DOHH2 (cell line): ENCODE measurements around the gene CENPP.

Experiments
- H3F3A ChIP-seq: fragments of 200-600 bp; sonication (generic), shearing (Covaris generic); 2 replicates; pipeline ENCODE4 v1.6.0; 2016; ENCODE audit warnings: antibody characterized with exemption, mild to moderate bottlenecking; ENCODE audit not compliant: control insufficient read depth, insufficient read depth
- H3K27ac ChIP-seq: fragments of 200-600 bp; sonication (generic); 2 replicates; pipeline ENCODE4 v1.5.1; 2014; ENCODE audit warnings: low read depth, mild to moderate bottlenecking, low read length, moderate library complexity
- H3K27me3 ChIP-seq: fragments of 200-600 bp; sonication (generic); 2 replicates; pipeline ENCODE4 v1.6.1; 2014; ENCODE audit warnings: mild to moderate bottlenecking, low read length, mixed read lengths; ENCODE audit not compliant: control insufficient read depth
- H3K36me3 ChIP-seq: fragments of 200-600 bp; sonication (generic); 2 replicates; pipeline ENCODE4 v1.6.1; 2014; ENCODE audit warnings: mild to moderate bottlenecking, low read length, moderate library complexity, mixed read lengths; ENCODE audit not compliant: control insufficient read depth
- H3K4me1 ChIP-seq: fragments of 200-600 bp; sonication (generic); 2 replicates; pipeline ENCODE4 v1.6.1; 2014; ENCODE audit warnings: mild to moderate bottlenecking, low read length, mixed read lengths; ENCODE audit not compliant: control insufficient read depth
- H3K4me2 ChIP-seq: fragments of 200-600 bp; sonication (generic); 2 replicates; pipeline ENCODE4 v1.6.0; 2014; ENCODE audit warnings: mild to moderate bottlenecking, low read length, moderate library complexity
- H3K4me3 ChIP-seq: fragments of 200-600 bp; sonication (generic); 2 replicates; pipeline ENCODE4 v1.5.1; 2014; ENCODE audit warnings: mild to moderate bottlenecking, low read length, mixed read lengths
- H3K79me2 ChIP-seq: fragments of 200-600 bp; sonication (generic); 2 replicates; pipeline ENCODE4 v1.6.1; 2014; ENCODE audit warnings: mild to moderate bottlenecking, low read length, mixed read lengths; ENCODE audit not compliant: control insufficient read depth
- H3K9me2 ChIP-seq: fragments of 200-600 bp; sonication (generic); replicated peaks from 2 replicates; pipeline ENCODE4 v1.6.1; 2014; ENCODE audit warnings: mild to moderate bottlenecking, low read length, mixed read lengths; ENCODE audit not compliant: control insufficient read depth
- H3K9me3 ChIP-seq: fragments of 200-600 bp; sonication (generic); 2 replicates; pipeline ENCODE4 v1.6.1; 2014; ENCODE audit warnings: antibody characterized with exemption, low read length, mixed read lengths; ENCODE audit not compliant: control insufficient read depth, insufficient read depth
- H4K20me1 ChIP-seq: fragments of 200-600 bp; sonication (generic); 2 replicates; pipeline ENCODE4 v1.6.0; 2014; ENCODE audit warnings: low read depth, mild to moderate bottlenecking, antibody characterized with exemption, low read length, moderate library complexity; ENCODE audit not compliant: control insufficient read depth, insufficient read depth
- EZH2phosphoT487 ChIP-seq: fragments of 200-600 bp; sonication (generic); IDR thresholded peaks from 2 replicates; pipeline ENCODE4 v1.6.1; 2017; ENCODE audit warnings: borderline replicate concordance, mild to moderate bottlenecking, antibody characterized with exemption, low read length, moderate library complexity, mixed read lengths
- TF ChIP-seq, protein P1 (sequence below): fragments of 200-600 bp; sonication (generic); IDR thresholded peaks from one replicate; pipeline ENCODE4 v1.5.1; 2014; ENCODE audit warnings: antibody characterized with exemption, mild to moderate bottlenecking, low read depth, low read length; ENCODE audit not compliant: poor library complexity, severe bottlenecking

Gene CENPP

DNA sequence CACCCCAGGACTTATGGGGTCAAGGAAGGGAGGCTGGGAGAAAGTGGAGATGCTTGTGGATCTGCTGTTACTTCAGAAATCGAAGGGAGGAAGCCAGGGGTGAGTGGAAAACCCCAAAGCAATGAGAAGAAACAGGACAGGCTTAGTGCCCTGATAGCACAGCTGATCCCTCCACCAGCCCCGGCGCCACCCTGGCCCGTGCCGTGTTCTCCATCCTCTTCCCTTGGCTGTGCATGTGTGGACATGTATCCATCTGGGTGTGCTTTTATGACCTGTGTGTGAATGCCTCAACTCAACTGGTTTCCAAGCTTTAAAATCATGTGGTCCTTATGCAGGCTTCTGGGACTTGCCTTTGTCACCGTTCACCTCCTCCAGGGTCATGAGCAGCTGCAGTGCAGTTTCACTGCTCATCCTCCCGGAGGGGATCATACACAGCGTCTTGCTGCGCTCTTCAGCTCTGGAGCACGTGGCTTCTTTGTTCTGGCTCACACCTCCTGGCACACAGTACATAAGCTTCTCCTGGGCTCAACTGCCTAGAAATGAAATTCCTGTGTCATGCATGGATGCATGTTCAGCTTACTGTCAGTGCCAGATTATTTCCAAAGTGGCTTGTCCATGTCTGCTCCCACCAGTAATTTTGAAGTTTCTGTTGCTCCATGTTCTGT, 286.0 kb downstream of the CENPP start:
- Histone ChIP-seq H3K9me2 (no peaks in the 10 kb centered on the region), H3K36me3 (peaks cover 36% of the 10 kb centered on the region), H3F3A (no peaks in the 10 kb centered on the region), H3K4me2 (no peak overlapping the region), H3K4me3 (no peak overlapping the region), H3K9me3 (no peaks in the 10 kb centered on the region), H4K20me1 (no peaks in the 10 kb centered on the region), H3K4me1 (no peaks in the 10 kb centered on the region), H3K79me2 (no peaks in the 10 kb centered on the region), H3K27ac (no peak overlapping the region), H3K27me3 (no peaks in the 10 kb centered on the region)
- TF ChIP-seq EZH2phosphoT487, result no peak
- TF ChIP-seq, protein P1, sequence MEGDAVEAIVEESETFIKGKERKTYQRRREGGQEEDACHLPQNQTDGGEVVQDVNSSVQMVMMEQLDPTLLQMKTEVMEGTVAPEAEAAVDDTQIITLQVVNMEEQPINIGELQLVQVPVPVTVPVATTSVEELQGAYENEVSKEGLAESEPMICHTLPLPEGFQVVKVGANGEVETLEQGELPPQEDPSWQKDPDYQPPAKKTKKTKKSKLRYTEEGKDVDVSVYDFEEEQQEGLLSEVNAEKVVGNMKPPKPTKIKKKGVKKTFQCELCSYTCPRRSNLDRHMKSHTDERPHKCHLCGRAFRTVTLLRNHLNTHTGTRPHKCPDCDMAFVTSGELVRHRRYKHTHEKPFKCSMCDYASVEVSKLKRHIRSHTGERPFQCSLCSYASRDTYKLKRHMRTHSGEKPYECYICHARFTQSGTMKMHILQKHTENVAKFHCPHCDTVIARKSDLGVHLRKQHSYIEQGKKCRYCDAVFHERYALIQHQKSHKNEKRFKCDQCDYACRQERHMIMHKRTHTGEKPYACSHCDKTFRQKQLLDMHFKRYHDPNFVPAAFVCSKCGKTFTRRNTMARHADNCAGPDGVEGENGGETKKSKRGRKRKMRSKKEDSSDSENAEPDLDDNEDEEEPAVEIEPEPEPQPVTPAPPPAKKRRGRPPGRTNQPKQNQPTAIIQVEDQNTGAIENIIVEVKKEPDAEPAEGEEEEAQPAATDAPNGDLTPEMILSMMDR, result no peak

DNA sequence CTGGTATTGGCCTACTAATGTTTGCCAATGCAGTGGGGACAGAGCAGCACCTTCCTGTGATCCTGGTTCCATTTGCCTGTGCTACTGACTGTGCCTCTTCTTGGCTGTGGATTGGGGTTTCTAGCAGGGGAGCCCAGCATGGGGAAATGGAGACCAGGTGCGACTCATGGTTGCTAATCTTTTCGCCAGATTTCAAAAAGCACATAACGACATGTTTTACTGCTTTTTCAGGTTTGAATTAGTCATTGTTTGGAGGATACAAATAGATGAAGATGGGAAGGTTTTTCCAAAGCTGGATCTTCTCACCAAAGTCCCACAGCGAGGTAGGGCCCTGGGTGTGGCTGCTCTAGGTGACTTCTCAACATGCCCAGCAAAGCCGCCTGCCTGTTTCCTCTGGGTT, 286.5 kb downstream of the CENPP start:
- Histone ChIP-seq H3K27ac (no peak overlapping the region), H3K4me3 (no peak overlapping the region), H3K9me2 (no peaks in the 10 kb centered on the region), H3K27me3 (no peaks in the 10 kb centered on the region), H3F3A (no peaks in the 10 kb centered on the region), H3K4me1 (no peaks in the 10 kb centered on the region), H3K79me2 (no peaks in the 10 kb centered on the region), H4K20me1 (no peaks in the 10 kb centered on the region), H3K9me3 (no peaks in the 10 kb centered on the region), H3K4me2 (no peak overlapping the region), H3K36me3 (peaks cover 41% of the 10 kb centered on the region)
- TF ChIP-seq EZH2phosphoT487, result no peak
- TF ChIP-seq, protein P1, result no peak

DNA sequence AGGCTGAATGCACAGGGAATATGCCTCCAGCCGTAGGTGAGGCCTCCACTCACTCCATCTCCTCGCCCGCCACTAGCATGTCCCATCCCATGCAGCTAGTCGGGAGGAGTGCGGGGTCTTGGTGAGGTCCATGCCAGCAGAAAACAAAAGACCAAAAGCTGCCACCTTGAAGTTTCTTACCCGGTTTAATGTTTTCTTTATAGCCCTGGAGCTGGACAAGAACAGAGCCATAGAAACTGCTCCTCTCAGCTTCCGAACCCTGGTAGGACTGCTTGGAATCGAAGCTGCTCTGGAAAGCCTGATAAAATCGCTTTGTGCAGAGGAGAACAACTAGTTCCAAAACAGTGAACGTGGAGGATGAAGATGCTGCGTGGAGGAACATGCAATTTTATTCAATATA, 287.1 kb downstream of the CENPP start:
- H3K36me3 ChIP-seq, result peaks cover 41% of the 10 kb centered on the region
- H3K9me3 ChIP-seq, result no peaks in the 10 kb centered on the region

More for the DNA sequence above, 287.1 kb downstream of the CENPP start:
- Histone ChIP-seq H3K27me3 (no peaks in the 10 kb centered on the region), H3K4me3 (no peak overlapping the region), H4K20me1 (no peaks in the 10 kb centered on the region), H3K4me2 (no peak overlapping the region), H3K27ac (no peak overlapping the region), H3K79me2 (no peaks in the 10 kb centered on the region), H3K9me2 (no peaks in the 10 kb centered on the region), H3K4me1 (no peaks in the 10 kb centered on the region), H3F3A (no peaks in the 10 kb centered on the region)
- TF ChIP-seq, protein P1, result no peak
